Activated CD4-positive, alpha-beta T cell treated with anti-CD3 and anti-CD28 coated beads, Interleukin-2, amount 50 U/mL, for 1 hour (primary cell): ENCODE data around the gene SEPTIN1.

Source experiments
- DNase-seq: peaks from one replicate; pipeline ENCODE4 v3.0.0-alpha.2; 2020

SEPTIN1 gene

DNA sequence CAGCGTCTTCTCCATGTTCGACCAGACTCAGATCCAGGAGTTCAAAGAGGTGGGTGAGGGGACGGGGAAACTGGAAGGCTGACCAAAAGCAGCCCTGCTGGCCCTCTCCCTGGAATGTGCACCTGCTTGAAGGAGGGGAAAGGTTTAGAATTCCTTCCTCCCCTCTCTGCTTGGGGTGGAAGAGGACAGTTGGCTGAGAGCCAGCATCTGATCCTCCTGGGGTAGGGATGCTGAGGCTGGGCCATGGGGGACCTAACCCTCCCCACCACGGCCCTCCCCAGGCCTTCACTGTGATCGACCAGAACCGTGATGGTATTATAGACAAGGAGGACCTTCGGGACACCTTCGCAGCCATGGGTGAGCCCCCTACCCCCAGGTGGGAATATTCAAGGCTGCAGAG is 6.5 kb downstream of the SEPTIN1 start:
- no peak for DNase-seq

DNA sequence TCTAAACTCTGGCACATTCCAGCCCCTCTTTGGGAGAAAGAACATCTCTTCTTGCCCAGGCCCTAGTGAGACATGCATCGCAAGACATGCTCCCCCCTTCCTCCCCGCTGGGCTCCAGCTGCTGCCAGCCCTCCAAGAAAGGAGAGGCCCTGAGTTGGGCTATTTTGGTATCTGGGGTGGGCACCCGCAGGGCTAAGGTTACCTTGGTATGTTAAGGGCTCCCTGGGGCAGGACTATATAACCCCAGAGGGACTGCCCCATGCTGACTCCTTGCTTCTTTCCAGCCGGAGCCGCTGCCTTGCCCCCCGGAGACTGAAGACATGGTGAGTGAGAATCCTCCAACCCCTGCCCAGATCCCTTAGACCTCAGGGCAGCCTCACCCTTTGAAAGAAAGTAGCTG is 7.8 kb downstream of the SEPTIN1 start, which contains the start of gene MYL11:
MYL11 (plus strand) TSS at position 265 of the 400 bp plus-strand sequence; CDS start at position 321, 56 bp downstream.
- DNase-seq = no peak

DNA sequence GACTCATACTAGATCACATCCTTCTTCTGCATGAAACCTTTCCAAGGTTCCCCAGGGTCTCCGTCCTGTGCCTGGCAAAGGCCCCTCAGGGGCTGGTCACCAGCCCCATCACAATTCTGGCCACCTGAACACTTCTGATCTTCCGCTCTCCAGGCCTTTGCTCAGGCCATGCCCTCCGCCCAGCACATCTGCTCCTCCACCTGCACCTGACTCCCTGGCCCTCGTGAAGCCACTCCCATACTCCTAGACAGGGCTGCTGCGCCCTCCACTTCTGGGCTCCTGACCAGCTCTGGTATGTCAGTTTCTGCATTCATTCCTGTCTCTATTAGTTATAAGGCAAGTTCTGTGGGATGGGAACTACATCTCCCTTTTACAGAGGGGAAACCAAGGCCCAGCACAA is 9.6 kb downstream of the SEPTIN1 start:
- no peak for DNase-seq

DNA sequence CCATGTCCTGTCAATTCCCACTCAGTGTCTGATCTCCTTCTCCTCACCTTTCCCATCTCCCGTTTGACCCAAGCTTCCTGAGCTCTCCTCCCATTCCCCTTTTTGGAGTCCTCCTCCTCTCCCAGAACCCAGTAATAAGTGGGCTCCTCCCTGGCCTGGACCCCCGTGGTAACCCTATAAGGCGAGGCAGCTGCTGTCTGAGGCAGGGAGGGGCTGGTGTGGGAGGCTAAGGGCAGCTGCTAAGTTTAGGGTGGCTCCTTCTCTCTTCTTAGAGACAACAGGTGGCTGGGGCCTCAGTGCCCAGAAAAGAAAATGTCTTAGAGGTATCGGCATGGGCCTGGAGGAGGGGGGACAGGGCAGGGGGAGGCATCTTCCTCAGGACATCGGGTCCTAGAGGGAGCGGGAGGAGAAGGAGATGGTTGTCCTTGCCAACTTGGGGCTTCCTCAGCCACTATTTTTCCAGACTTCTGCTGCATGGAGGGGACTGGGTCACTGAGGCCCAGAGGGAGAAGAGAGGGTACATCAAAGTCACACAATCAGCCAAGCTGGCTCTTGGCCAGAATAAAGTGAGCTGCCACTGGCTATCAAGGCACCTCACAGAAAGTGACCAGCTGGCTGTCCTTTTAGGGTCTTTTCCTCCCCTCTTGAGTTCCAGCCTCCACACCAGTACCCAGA is 10.2 kb downstream of the SEPTIN1 start:
- no peak for DNase-seq

DNA sequence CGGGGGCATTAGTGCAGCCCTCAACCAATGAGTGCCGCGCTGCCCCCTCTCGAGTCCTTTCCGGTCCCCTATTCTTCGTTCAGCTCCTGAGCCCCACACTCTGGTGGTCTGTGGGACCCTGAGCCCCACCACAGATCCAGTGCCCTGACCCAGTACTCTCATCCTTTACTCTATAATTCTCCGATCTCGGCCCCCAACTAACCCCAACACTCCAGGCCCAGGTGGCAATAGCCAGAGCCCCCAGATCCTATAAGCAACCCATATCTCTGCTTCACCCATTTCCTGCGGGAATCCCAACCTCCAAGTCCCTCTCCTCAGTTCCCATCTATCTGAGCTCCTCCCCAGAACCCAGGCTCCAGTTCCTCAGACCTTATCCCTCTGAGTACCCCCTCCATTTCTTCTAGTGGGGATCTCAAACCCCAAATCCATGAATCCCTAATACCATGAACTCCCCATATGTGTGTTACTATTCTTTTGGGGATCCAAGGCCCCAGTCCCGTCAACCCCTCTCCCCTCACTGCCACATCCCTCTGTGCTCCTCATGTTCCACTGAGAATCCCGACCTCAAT is 11.0 kb downstream of the SEPTIN1 start:
- DNase-seq = no peak

DNA sequence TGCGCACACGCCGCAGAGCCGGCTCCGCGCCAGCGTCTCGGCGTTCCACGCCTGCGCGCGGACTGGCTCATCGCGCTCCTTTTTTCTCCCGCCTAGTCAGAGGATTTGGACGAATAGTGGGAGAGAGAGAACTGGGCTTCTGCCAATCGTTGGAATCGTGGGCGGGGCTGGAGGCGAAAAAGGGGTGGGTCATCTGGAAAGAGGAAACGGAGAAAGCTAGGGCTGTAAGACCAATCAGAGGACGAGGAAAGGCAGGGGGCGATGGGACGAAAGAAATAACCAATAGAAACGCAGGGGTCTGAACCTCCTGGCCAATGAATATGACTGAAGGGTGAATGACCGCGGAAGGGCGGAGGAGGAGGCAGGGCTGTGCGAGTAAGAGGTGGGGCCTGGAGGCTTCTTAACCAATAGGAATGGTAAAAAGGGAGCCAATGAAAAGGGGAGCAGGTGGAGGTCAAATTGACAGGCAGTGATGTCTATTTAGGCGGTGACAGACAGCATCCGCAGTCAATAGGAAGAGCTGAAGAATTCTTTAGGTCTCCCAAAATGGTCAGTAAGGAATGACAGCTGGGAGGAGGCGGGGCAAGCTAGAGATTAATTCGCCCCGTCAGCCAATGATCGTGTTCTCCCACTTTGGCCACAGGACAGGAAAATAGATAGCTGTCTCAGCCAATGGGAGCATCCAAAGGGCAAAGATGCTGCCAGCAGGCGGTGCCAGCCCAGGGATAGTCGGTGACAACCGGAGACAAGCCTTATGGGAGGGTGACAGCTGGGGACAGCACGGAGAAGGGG is 11.7 kb downstream of the SEPTIN1 start, which contains the start of gene TBC1D10B:
TBC1D10B (minus strand) TSS at position 39 of the 792 bp plus-strand sequence. CDS start 311 bp downstream, outside the sequence.
- DNase-seq = peak; percentile 99

DNA sequence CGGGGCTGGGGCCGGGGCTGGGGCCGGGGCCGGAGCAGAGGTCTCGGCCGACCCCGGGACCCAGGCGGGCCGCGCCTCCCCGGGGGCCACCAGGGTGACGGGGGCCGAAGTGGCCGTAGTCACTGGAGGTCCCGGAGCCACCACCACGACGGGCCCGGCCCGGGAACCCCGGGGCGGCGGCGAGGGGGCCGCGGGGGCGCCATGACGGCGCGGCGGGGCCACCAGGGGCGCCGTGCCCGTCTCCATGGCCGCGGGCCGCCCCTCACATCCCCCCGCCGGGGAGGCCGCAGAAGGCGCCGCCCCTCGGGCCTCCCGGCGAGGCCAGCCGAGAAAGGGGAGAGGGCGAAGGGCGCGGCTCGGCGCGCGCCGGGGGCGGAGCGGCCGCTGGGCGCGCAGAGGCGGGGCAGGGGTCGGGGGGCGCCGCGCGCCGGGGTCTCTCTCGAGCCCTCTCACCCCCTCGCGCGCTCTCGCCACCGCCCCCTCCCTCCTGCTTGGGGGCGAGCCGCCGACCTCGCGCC is 12.4 kb downstream of the SEPTIN1 start:
- DNase-seq = no peak

DNA sequence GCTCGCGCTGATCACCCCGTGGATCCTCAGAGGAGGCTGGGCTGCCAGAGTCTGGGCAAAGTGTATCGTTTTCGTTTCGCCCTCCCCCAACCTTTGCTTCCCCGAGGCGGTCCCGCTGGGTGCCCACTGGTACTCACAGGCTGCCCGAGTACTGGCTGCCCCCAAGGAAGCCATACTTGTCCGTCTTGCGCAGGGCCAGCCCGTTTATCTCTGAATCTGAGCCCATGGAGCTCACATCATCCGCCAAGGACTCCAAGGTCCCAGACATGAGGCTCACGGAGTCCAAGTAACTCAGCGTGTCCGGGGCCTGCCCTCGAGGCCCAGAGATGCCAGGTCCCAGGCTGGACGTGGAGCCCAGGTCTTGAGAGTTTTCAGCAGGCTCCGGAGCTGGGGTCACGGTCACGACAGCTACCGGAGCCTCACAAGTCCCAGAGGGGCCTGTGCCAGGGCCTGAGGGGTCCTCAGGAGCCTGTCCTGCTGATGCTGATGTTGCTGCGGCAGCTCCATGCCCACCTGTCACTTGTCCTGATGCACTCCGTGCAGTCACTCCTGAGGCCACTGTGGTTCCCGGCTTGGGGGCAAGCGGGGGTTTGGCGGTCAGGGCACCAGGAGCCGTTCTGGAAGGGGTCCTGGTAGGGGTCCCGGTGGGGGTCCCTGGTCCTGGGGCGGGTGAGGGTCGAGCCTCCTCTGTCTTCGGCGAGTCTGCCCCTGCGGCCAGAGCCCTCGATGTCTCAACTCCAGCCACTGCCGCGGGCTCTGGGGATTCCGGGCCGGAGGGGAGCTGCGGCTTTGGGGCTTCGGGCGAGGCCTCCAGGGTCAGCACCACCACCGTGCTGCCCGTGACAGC is 13.0 kb downstream of the SEPTIN1 start:
- no peak for DNase-seq

DNA sequence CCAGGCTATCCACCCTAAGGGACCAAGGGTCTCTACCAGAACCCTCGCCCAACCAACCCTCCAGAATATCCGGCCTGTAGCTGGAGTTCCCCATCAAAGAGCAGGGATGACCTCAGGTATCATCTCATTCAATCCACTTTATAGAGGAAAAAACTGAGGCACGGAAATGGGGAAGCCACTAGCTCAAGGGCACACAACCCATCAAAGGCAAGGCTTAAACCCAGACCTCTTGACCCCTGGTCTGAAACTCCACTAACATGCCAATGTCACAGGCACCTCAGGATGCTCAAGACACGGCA is 13.6 kb downstream of the SEPTIN1 start:
- DNase-seq = no peak

DNA sequence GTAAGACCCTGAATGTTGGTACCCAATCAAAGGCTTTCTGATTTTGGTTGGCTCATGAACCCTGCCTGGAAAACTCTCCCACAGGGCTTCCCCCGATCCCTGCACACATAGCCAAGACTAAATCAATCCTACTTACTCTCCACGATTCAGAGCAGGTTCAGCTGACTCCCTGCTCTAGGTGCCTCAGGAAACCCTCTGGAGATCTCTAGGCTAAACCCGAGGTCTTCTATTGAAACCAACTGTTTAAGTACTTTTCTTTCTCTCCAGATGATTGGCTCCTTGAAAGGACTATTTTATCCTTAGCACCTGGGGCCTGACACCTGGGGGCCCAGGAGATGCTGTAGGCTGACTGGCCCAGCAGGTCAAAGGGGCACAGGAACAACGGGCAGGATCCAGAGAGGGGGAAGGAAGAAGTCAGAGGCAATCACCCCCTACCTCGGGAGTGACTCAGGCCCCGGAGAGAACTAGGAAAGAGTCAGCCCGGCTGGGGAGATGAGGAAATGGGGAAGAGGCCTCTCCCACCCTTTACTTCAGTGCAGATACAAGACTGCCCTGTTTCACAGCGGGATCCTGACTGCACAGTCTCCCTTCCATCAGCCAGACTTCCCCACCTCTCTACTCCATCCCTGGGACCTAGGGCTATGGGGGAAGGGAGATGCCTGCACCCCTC is 14.1 kb downstream of the SEPTIN1 start:
- DNase-seq = no peak

DNA sequence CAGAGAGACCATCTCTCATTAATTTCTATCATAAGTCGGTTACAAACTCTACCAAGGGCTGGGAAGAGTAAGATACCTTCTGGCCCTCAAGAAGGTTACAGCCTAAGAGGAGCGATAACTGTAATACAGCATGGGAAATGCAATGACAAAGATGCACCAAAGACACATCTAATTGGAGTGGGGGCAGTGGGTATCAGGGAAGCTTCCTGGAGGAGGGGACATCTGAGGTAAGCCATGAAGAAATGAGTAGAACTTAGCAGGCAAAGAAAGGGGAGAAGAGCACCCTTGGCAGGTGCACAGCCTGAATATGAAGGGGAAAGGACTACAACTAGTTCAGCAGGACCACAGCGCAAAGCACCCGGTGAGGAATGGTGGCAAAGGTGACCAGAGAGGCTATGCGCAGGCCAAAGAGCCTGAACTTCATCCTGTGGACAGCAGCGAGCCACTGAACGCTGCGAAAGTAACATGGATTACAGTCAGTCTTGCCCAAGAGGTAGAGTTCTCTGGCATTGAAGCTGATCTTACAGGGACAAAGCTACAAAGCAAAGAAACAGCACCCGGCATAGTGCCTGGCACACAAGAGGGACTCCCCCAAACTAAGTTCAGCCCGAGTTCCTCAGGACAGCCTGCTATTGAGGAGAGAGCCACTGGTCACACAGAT is 14.9 kb downstream of the SEPTIN1 start:
- no peak for DNase-seq

DNA sequence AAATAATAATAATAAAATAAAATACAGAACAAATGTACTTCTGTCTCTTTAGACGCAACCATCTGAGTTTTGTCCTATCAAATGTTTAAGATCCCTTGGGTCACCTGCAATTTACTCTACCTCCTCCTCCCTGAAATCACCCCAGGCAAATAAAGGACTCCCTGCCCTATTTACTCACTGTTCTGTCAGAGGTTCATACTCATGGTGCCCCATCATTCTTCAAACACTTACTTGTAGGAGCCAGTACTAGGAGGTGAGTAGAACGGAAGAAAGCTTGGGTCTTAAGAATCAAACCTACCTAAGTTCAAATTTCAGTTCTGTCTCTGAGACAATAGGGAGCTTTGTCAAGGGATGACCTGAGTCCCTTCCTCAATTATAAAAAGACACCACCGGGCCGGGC is 15.8 kb downstream of the SEPTIN1 start:
- DNase-seq = no peak

DNA sequence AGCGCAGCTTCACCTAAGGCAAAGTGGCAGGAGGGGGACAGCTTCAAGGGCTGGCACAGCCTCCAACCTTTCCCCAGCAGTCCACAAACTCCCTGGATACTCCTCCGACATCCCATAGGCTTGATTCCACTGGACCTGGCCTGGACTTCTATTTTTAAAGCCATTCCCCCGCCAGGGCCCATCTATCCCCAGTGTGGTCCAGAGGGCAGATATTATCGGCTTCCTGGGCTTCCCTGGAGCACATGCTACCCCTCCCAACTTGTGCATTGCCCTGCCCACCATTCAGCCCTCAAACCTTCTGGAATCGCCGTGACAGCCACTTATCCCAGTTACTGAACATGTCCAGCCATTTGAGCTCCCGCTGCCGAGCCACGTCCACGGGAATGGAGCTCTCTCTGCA is 17.2 kb downstream of the SEPTIN1 start:
- DNase-seq = no peak

DNA sequence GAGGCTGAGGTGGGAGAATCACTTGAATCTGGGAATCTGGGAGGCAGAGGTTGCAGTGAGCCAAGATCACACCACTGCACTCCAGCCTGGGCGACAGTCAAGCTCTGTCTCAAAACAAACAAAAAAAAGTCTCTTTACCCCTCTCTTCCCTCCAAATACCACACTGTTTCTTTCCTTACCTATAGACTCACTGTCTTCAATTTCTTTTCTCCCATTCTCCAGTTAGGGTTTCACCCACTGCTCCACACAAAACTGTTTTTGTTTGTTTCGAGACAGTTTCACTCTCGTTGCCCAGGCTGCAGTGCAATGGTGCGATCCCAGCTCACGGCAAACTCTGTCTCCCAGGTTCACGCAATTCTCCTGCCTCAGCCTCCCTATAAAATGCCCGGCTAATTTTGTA is 21.2 kb downstream of the SEPTIN1 start:
- no peak for DNase-seq

DNA sequence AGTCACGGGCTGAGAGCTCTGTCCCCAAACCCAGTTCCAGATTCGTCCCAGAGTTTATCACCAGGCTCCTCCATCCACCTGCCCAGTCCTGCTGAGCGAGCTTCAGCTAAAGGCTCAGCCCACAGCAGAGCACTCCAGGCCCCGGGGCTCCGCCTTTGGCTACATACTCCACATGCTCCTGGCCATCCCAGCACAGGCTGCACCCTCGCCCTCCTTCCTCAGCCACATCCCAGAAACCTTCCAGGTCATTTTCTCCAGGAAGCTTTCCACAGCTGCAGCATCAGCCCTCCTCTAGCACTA is 22.5 kb downstream of the SEPTIN1 start:
- DNase-seq = no peak

DNA sequence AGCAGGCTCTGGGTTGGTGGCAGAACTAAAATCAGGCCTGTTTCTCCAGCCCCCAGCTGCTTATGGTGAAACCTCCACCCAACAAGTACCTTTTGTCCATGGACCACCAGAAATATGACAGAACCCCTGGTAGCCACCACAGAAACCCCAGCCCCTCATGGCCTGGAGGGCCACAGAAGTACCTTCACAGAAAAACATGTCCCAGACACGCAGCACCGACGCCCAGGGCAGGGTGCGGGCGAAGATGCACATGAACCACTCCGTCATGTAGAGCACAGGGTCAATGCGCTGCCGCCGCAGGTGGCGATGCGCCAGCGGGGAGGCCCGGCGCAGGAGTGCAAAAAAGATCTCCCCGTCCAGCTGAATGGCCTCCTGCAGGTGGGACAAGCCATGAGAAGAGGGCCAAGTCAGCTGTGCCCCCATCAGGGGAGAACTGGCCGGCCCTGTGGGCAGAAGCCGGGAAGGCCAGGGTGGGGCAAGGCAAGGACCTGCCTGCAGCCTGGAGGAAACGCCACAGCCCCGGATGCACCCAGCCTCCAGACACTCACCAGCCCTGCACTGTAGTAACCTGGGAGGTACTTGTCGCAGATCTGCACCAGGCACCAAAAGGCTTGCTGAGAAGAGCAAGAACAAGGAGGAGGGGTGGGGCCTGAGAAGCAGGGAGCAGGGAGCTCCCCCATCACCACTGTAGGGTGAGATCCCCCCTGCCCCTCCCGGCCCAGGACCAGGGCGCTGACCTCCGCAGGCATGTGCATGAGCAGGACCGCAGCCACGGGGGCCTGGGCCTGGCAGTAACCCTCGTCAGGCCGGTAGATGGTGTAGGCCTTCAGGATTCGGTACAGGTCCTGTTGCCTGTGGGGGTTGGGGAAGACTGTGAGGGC is 23.1 kb downstream of the SEPTIN1 start:
- DNase-seq = no peak

DNA sequence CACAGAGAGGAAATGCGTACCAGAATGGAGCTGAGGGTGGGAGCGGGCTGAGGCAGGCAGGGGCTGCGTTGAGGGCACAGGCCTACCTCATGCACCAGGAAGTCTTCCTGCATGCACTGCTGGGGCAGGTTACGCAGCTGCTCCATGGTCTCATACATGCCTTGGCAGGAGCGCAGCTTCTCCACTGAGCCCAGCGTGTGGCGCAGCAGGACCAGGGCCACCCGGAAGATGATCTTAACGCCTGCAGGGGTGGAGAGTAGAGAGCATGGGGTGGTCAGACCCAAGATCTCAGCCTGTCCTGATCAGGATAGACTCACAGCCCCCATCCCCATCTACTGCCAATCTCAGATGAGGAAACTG is 23.8 kb downstream of the SEPTIN1 start:
- no peak for DNase-seq

DNA sequence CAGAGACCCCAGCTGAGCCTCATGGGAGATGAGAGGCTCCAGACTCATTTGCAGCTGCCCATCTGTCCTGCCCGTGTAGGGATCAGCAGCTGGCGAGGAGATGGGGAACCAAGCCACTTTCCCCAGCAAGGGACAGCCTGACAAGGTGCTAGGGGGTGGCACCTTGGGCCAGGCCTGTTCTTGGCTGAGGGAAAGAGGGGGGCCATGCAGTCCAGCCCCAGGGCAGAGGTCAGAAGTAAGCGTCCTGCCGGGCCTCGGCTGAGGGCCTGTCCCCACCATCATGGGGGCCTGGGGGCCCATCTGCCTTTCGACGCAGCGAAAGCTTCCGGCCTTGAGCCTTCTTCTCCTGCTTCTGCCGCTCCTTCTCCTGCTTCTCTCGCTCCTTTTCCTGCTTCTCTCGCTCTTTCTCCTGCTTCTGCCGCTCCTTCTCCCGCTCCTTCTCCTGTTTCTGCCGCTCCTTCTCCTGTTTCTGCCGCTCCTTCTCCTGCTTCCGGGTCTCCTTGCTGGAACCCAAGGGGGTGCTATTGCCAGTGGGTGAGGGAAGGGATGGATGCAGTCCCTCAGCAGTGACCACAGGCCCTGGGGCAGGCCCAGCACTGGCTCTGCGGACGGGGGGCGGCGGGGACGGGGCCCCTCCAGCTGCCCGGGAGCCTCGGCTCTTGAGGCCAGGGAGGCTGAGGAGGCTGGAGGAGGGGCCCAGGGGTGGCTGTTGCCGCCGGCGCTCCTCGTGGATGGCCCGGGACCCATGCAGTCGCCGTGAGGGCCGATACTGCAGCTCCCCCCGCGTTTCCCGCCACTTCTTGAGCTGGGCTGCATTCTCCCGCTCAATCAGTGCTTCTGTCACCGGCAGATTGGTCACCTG is 24.4 kb downstream of the SEPTIN1 start:
- DNase-seq = no peak

DNA sequence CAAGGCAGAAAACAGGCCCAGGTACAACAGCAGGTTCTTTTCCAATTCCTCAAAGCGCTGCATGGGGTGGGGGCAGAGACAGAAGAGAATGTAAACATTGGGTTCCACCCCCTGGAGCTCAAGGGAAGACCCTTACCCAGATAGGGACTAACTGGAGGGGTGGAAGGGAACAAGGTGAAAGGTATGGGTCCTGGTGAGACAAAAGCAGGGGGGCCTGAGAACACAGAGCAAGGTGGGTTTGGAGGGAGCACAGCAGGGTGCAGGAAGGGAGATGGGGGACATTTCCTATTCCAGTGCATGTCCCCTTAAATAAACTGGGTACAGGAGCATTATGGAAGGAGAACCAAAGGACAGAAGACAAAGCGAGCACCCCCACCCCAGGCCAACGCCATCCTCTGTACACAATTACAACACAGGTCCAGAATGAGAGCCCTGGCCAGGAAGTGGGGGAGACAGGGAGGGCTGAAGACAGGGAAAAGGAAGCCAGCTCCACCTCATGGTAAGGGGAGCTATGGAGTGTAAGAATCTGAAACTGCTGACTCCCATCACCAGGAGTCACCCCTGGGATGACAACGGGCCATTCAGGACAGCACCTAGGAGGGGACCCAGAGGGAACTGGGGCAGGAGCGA is 25.2 kb downstream of the SEPTIN1 start:
- DNase-seq = no peak
